ENCODE data around the gene IFI35.
"Not testable (repeated sequence)": the region's sequence is repeated elsewhere in the genome, so short reads cannot be mapped to it uniquely, and the experiment has no call there.

IFI35 gene

DNA sequence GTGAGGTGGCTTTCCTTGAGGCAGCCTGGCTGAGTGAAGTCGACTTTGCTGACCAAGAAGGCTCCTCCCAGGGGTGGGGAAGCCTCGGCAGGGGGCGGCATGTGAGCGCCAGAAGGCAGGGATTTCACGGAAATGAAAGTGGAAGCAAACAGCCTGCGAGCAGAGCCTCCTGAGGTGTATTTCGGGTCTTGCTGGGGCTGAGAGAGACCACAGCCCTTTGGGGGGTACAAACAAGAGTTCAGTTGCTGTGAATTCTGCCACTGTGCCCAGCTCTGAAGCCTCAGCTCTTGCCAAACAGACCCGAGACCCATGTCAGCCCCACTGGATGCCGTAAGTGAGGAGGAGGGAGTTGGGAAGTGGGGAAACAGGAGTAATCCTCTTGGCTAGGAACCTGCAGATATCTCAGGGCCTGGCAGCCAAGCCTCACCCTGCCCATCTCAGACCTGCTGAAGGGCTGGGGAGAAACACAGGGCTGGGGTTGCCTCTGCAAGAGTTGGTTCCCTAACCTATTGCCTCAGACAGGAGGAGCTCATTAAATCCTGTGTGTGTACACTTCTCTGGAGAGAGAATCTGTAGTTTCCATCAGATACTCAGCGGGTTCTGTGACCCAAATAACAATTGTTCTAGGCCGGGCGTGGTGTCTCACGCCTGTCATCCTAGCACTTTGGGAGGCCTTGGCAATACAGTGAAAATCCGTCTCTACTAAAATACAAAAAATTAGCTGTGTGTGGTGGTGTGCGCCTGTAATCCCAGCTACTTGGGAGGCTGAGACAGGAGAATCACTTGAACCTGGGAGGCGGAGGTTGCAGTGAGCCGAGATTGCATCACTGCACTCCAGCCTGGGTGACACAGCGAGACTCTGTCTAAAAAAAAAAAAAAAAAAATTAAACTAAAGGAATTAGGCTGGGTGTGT, at the start of gene IFI35:
IFI35 (plus strand) TSS at position 146 of the 913 bp plus-strand sequence; CDS start at position 310, 164 bp downstream.
- FAIRE-seq (no peak), DNase-seq (ENCODE audit: low spot score) (no peak)

DNA sequence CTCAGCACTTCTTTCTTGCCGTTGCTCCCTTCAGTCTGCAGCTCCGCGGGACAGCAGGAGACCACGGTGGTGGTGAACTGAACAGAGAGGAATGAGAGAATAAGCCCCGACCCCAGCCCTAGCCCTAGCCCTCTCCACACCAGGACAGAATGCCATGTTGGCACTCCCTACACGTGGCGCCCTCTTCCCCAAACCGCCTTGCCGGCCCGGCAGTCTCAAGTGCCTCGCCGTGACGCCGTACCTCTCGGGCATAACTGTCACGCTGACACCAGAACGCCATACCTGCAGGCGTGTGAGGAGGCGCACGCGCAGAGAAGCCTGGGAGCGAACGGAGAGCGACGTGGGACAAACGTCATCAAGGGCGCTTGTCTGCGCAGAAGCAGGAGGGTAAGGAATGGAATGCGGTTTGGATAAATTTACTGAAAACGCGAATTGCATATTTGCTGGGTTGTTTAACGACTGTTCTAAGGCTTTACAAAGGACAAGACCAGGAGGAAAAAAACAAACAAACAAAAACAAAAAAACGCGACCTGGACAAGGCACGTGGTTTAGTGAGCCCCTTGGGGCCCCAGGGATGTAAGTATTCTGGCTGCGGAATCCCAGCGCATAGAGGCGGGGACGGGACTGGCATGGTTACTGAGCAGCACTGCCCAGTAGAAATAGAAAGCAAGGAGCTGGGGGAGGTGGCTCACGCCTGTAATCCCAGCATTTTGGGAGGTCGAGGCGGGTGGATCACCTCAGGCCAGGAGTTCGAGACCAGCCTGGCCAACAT, 42.2 kb upstream of the IFI35 start, which contains the start of gene AARSD1:
AARSD1 (minus strand) TSS at position 294 of the 772 bp plus-strand sequence; CDS start at position 280, 14 bp downstream.
- FAIRE-seq: peak; percentile 80
- peak; percentile 93 for DNase-seq (ENCODE audit: low spot score)

DNA sequence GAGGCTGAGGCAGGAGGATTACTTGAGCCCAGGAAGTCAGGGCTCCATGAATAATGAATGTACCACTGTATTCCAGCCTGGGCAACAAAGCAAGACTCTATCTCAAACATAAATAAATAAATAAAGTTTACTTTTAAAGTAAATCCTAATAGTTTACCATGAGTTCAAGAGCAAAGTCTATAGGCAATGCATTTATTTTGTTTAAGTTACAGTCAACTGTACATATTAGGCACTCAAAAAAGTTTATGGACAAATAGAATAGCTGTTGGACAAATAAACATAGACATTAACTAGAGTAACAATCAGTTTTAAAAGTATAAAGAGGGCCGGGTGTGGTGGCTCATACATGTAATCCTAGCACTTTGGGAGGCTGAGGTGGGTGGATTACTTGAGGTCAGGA, 38.7 kb upstream of the IFI35 start:
- DNase-seq (ENCODE audit: low spot score): no peak
- FAIRE-seq: no peak

DNA sequence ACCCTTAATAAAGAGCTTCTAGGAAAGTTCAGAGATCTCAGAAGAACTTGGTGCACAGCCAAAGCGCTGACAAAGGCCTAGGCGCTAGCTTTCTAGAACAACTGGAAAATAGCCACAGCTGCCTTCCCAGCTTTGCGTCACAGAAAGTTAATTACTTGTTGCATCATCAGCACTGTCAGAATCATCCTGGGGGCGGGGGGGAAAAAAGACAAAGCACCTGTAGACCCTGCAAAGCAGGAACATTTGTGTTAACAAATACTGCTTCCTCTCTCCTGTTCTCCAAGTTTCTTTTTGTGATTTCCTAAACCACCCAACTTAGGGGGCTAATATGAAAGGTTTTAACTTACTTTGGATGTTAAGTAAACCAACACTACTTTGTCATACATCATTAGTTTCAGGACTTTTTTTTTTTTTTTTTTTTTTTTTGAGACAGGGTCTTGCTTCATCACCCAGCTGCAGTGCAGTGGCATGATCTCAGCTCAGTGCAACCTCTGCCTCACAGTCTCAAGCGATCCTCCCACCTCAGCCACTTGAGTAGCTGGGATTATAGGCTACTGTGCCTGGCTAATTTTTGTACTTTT, 37.5 kb upstream of the IFI35 start:
- DNase-seq (ENCODE audit: low spot score) (no peak), FAIRE-seq (no peak)

GRCh38 chr17:42971589-42971988, 35.0 kb upstream of the IFI35 start:
- no peak for DNase-seq (ENCODE audit: low spot score)
- FAIRE-seq: no peak

DNA sequence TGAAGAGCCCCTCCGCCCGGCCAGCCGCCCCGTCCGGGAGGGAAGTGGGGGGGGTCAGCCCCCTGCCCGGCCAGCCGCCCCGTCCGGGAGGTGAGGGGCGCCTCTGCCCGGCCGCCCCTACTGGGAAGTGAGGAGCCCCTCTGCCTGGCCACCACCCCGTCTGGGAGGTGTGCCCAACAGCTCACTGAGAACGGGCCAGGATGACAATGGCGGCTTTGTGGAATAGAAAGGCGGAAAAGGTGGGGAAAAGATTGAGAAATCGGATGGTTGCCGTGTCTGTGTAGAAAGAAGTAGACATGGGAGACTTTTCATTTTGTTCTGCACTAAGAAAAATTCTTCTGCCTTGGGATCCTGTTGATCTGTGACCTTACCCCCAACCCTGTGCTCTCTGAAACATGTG, 33.3 kb upstream of the IFI35 start:
- DNase-seq (ENCODE audit: low spot score); FAIRE-seq: not testable (repeated sequence)

DNA sequence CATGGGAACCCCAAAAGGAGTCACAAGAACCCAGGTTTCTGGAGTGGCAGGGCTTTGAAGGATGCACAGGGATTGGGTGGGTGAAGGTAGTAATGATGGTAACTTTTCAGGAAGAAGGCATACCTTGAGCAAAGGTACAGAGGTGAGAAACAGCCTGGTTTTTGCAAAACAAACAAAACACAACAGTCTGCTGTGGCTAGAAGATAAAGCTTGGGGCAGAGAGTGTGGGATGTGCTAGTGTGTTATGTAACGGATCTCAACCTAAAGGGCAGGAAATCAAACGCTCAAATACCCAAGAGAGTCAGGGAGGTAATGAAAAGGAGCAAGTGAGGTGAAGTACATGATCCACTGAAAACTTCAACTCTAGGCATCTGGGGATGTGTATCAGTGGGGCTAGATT, 31.3 kb upstream of the IFI35 start:
- no peak for DNase-seq (ENCODE audit: low spot score)
- FAIRE-seq: no peak

GRCh38 chr17:42975701-42976100, 30.9 kb upstream of the IFI35 start:
- not testable (repeated sequence) for FAIRE-seq; DNase-seq (ENCODE audit: low spot score)

- FAIRE-seq (no peak), DNase-seq (ENCODE audit: low spot score) (peak; percentile 71)
These were observed 26.9 kb upstream of the IFI35 start, which contains the start of gene PTGES3L for GRCh38 chr17:42979511-42980273. Gene PTGES3L (minus strand): TSS chr17:42980080. CDS start chr17:42980053, 27 bp downstream.

DNA sequence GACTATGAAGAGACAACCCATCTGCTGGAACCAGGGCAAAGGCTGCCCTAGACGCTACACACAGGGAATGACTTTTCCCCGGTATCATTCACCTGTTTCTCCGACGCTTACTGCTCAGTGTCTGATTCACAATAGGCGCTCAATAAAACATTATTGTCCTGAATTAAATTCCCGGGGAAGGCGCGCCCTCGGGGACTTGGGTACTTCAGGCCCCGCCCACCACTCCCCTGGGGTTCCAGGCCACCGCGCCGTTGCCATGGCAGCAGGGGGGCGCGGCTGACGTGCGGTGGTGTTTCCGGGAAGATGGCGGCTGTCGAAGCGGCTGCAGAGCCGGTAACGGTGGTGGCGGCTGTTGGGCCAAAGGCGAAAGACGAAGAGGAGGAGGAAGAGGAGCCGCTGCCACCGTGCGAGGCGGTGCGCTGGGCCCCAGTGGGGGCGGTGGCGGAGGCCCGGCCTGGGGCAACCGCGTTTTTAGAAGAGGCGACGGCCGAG, 26.3 kb upstream of the IFI35 start, which contains the start of gene RUNDC1:
RUNDC1 (plus strand) TSS at position 292 of the 492 bp plus-strand sequence; CDS start at position 304, 12 bp downstream.
- FAIRE-seq (no peak), DNase-seq (ENCODE audit: low spot score) (peak; percentile 94)

DNA sequence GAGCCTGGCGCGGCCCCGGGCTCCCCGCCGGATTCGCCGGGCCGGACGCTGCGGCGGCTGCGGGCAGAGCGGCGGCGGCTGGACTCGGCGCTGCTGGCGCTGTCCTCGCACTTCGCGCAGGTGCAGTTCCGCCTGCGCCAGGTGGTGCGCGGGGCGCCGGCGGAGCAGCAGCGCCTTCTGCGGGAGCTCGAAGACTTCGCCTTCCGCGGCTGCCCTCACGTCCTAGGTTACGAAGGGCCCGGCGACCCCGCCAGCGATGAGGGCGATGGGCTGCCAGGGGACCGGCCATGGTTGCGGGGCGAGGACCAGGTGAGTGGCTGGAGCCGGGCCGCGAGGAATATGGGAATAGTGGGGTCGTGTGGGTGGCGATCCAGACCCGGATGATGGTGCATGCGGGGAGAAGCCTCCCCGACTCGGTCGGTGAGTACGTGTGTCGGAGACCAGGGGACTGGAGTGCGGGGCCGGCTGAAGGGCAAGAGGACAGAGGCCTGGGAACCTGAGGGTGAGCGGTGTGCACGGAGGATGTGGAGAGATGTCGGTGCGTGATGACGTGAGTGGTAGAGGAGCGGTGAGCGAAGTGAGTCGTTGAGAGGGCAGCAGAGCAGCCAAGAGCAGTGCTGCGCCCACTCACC, 25.7 kb upstream of the IFI35 start:
- DNase-seq (ENCODE audit: low spot score) (peak; percentile 57), FAIRE-seq (no peak)

DNA sequence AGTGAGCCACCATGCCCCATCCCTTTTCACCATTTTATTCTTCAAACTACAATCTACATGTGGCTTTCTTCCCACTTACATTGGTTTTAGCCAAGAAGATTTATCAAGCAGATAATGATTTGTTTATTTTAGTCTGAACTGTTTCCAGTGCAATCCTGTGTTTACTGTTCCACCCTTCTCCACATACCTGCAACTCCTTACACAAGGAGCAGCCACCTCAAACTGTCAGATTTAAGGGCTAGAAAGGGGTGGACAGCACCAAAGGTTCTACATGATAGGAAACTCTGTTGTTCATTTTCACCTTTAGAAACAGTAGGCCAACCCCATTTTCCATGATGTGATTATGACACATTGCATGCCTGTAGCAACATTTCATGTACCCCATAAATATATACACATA, 24.3 kb upstream of the IFI35 start:
- DNase-seq (ENCODE audit: low spot score) (no peak), FAIRE-seq (no peak)

- FAIRE-seq: no peak
- DNase-seq (ENCODE audit: low spot score): no peak
These were observed 21.4 kb upstream of the IFI35 start for GRCh38 chr17:42985225-42985624.

DNA sequence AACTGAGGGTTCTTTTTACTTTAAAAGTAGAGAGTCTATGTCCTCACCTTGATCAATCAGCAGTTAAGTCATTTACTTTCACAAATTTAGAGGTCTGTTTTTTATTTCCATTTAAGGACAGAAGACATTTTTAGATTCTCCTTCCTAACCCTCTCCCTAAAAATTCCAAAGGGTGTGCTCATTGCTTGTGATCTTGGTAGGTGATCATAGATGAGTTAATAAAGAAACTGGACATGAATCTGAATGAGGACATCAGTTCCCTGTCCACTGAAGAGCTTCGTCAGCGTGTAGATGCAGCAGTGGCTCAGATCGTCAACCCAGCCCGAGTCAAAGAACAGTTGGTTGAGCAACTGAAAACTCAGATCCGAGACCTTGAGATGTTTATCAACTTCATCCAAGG, 17.4 kb upstream of the IFI35 start:
- FAIRE-seq (no peak), DNase-seq (ENCODE audit: low spot score) (no peak)

DNA sequence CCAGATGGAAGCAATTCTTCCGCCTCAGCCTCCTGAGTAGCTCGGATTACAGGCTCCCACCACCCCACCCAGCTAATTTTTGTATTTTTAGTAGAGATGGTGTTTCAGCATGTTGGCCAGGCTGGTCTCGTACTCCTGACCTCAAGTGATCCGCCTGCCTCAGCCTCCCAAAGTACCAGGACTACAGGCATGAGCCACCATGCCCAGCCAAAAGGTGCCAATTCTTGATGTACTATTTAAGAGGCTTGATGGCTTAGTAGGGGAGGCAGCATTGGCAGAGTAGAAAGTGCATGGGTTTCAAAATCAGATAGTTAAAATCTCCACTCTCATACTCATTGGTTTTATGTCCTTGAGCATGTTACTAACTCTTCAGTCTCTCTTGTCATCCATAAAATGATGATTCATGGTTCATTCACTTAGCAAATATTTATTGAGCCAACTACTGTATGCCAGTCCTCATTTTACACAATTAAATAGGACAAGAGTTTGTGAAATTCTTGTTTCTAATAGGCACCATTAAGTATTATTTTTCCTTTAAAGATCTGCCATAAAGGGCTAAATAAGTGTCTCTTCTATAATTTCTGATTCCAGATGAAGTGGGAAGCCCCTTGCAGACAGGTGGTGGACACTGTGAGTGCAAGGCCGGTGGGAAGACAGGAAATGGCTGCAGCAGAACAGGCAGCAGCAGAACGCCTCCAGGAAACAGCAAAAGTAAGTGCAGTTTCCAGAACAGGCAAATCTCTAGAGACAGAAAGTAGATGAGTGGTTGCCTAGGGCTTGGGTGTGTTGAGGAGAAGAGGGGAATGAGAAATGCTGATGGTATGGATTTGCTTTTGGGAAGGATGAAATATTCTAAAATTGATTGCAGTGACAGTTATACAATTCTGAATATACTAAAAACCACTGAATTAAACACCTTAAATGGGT, 16.6 kb upstream of the IFI35 start:
- no peak for FAIRE-seq
- no peak for DNase-seq (ENCODE audit: low spot score)

- FAIRE-seq (no peak), DNase-seq (ENCODE audit: low spot score) (no peak)
These were observed 15.1 kb upstream of the IFI35 start for GRCh38 chr17:42991471-42991870.

GRCh38 chr17:42992872-42993271, 13.7 kb upstream of the IFI35 start:
- no peak for FAIRE-seq

DNA sequence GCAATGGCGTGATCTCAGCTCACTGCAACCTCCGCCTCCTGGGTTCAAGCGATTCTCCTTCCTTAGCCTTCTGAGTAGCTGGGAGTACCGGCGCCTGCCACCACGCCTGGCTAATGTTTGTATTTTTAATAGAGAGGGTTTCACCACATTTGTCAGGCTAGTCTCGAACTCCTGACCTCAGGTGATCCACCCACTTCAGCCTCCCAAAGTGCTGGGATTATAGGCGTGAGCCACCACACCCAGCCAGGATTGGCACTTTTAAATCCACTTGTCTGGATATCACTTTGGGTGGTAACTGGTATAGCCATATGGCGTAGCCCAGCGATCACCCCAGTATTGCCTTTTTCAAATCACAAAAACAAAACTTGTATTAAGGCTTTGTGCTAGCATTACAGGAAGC, 12.7 kb upstream of the IFI35 start:
- not testable (repeated sequence) for FAIRE-seq; DNase-seq (ENCODE audit: low spot score)

More at GRCh38 chr17:42992872-42993271, 13.7 kb upstream of the IFI35 start:
- DNase-seq (ENCODE audit: low spot score): no peak
